GM10847 (cell line): ENCODE measurements around the gene OSBPL6.

Experiments
- POLR2A ChIP-seq: IDR thresholded peaks from 2 replicates; pipeline ENCODE4 v1.6.1; 2011; ENCODE audit not compliant: insufficient read length; ENCODE audit errors: extremely low read depth

Gene OSBPL6

DNA sequence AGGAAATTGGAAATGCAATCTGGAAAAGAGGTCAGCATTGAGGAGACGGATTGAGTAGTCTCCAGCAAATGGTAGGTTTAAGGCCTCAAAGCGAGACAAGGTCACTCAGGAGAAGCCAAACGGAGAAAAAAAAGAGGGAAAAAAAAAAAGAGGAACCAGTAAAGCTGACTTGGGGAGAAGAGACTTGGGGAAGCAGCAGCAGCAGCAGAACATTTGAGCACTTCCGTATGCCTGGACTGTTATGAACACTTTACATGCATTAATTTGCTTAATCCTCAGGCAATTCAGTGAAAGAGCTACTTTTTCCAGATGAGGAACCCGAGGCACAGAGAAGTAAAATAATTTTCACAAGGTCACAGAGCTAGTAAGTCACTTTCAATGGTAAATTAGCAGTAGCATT is 81.3 kb downstream of the OSBPL6 start:
- TF ChIP-seq POLR2A: no peak

DNA sequence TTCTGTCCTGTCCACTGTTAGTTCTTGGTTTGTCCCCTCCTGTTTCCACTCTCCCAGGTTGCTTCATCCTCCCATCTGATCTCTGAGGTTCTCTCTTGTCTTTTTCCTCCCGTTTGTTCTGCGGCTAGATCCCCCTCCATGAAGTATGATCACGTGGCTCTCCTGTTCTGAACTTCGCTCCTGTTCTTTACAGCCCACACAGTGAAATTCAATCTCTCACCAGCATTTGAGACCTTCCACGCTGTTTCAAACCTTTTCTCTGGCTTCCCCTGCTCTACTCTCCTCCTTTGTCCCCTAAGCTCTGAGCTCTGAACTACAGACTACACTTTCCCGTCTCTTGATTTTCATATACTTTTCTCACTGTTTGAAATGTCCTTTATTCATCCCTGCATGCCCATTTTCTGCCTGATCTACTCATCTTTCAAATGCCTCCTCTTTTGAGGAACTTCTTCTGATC is 83.5 kb downstream of the OSBPL6 start:
- TF ChIP-seq POLR2A: no peak

DNA sequence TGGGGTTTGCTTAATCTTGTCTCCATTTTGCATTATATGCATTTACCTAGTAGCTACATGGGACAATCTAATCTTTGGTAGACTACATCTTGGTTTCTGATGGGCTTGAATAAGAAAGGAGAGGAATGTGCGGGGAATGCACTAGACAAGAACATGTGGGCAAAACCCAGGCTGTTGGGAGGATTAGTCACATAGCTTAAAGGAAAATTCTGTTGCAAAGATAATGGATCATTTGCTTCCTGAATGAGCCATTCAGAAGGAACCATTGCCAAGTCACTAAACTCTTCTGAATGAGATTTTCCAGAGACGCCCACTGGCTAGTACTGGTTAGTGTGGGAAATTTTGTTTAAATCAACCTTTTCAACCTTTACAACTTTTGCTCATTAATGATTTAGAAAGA is 84.8 kb downstream of the OSBPL6 start:
- TF ChIP-seq POLR2A: no peak

DNA sequence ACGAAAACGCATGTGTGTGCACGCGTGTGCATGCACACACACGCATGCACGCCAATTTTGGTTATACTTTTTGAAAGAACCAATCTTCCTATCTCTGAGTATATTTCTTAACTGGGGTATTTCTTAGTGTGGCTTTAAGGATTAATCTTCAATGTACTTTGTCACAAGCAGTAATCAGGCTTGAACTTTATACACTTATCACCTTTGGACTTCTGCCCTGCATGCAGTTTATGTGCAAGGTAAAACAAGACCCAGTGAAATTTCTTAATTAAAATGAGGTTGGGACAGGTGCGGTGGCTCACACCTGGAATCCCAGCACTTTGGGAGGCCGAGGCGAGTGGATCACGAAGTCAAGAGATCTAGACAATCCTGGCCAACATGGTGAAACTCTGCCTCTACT is 85.3 kb downstream of the OSBPL6 start:
- no peak for TF ChIP-seq POLR2A

DNA sequence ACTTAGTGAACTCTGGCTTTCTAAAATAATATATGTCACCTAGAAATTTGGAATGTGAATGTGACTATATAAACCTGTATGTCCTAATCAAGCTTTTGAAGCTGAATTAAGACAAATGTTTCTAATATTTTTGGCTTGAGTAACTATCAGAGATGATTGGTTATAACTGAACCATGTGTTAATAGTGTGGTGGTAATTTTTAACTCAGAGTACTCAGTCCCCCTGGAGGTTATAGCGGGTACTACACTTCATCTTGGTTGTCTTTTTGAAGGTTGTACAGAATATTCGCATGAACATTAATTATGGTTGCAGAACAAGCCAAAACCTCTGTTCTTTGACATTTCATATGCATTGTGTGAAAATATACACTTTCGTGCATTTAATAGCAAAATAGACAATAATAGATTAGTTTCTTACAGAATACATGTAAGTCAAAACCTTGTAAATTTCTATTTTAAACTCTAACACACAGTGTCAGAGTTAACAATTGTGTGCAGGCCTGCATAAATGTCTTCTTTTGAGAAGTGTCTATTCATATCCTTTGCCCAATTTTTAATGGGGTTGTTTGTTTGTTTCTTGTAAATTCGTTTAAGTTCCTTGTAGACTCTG is 86.0 kb downstream of the OSBPL6 start:
- TF ChIP-seq POLR2A: no peak

DNA sequence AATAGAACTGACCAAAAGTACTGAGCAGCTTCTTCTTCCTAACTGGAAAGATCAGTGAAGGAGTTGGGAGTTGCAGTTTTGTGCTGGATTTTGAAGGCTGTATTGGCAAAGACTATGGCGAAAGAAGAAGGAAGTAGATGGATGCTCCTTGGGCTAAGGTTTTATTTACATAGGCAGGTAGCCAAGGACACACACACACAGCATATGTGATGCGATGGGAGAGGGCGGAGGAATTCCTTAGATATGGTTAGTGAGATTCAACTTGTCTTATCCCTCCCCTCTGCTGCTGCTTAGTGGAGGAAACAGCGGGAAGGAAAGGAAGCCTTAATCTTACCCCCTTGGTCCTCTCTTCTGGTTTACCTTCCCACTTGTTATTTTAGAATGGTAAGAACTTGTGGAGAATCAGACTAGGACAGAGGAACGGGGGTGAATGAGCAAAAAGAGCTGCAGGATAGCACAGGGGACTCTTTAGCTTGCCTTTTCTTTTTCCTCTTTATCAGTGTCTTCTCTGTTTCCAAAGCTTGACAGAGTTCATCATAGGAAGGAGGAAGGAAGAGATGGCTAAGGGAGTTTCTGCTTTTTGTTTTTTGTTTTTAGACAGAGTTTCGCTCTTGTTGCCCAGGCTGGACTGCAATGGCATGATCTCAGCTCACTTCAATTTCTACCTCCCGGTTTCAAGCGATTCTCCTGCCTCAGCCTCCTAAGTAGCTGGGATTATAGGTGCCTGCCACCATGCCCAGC is 87.9 kb downstream of the OSBPL6 start:
- no peak for TF ChIP-seq POLR2A

DNA sequence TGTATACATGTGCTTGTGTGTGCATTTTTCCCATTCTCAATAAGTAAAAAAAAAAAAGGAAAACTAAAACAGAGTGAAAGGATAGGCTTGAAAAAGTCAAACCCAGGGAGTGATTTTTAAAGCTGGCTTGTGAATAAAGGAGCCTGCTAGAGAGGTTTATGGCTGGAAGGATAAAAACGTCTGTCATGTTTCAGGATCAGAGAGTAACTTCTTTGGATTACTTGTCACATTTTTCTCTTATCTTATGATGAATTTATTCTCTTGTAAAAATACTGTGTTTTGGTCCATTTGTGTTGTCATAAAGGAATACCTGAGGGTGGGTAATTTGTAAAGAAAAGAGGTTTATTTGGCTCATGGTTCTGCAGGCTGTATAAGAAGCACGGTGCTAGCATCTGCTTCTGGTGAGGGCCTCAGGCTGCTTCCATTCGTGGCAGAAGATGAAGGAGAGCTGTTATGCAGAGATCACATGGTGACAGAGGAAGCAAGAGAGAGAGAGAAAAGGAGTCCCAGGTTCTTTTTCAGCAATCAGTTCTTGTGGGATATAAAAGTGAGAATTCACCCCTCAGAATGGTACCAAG is 89.1 kb downstream of the OSBPL6 start:
- TF ChIP-seq POLR2A: no peak

DNA sequence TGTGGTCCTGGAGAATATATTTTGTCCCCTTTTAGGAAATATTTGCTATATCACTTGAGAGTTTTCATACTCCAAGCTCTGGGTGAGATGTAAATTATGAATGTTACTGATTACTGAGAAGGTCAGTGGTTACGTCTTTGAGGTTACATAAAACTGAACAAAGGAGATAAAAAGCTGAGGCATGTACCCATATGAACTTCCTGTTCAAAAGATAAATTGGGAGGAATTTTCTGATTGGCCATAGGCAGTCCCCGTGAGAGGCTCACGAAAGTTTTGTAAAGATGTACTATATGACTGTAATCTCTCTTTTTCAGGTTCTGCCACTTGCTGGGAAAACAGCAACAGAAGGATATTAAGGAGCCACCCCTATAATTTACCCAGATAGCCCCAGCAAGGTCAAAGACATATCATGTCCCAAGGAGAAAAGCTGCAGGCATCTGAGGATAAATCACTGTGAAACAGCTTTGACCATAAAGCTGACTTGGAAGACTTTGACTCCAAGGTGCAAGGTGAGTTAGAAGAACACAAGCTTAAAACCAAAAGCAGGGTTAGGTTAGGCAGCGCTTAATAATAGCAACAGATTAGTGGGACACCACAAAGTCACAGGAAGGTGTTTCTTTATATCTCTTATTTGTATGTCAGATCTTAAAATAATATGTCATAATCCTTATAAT is 90.4 kb downstream of the OSBPL6 start:
- TF ChIP-seq POLR2A: no peak

DNA sequence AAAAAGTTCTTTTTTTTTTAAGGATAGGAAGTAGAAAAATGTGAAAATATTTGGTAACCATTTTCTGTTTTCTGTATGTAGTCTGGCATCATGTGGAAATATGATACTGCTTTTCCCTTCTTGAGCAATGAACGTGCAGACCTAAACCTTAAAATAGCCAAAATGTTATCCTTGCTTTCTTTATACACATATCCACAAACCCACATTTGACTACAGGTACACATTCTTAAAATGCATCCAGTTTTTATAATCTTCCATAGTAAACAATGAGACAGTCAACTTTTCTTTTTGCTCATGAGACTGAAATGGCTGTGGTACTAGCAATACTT is 90.9 kb downstream of the OSBPL6 start:
- TF ChIP-seq POLR2A: no peak

DNA sequence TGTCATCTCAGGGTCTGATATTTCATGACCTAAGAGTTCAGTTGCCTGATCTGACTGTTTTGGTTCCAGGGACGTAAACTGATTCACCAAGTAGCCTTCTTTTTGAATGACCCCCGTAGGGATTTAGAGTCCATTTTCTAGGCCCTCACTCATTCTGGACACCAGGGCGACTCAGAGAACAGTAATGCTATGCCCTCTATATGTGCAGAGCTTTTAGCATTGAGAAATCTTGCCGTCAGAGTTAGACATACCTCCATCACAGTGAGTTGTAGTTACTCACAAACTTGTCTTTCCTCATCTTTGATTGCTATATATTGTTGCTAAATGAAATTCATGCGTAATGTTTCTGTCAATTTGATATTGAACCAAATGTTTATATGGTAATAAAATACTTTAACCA is 92.3 kb downstream of the OSBPL6 start:
- TF ChIP-seq POLR2A: no peak

DNA sequence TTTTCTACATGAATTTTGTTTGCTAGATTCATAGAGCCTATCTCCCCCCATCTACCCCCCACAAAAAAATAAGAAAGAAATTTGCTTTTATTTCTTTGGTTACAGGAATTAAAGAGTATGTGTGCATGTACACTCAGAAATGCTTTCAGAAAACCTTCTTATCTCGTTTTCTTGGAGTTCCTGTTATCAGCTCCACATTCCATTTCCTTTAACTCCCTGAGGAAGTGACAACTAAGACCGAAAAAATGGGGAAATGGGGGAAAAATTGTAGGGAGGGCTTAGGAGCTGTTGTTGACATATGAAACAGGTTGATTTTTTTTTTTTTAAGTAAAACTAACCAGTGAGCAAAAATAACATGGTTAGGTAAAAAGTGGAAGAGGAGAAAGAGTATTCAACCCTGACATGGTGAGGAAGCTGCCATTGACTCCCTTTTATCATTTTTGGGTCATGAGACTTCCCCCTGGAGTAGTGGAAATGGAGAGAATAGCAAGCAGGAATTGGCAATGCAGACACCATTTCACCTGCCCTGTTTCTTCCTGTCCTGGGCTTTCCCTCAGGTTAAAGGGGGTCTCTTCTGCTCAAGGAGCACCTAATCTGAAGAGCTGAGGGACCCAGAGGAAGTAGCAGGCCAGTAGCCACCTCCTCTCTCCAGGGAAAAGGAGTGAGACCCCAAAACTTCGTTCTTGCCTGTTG is 93.5 kb downstream of the OSBPL6 start:
- no peak for TF ChIP-seq POLR2A

DNA sequence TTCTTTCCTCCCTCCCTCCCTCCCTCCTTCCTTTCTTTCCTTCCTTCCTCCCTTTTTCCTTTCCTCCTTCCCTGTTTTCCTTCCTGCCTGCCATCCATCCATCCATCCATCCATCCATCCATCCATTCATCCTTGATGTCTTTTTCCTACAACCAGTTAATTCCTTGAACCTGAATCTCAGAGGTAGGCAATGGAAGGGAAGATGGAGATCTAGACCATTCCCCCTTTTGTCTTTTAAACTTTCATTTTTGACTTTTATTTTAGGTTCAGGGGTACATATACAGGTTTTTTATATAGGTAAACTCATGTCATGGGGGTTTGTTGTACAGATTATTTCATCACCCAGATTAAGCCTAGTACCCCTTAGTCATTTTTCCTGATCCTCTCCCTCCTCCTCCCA is 97.4 kb downstream of the OSBPL6 start:
- TF ChIP-seq POLR2A: no peak

DNA sequence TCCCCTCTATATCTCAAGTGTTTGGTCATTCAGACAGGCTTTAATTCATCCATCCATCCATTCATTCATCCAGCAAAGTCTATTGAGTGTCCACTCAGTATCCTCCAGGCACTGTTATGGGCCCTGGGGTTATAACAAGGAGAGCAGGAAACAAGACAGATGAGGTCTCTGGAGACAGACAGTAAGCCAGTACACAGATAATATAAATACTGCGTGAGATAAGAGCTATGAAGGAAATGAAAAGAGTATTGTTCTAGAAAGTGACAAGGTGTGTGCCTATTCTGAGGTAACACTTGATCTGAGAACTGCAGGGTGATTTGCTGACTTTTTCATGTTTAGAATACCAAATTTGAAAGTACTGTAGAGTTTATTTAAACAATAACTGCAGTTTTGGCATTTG is 98.3 kb downstream of the OSBPL6 start:
- no peak for TF ChIP-seq POLR2A

DNA sequence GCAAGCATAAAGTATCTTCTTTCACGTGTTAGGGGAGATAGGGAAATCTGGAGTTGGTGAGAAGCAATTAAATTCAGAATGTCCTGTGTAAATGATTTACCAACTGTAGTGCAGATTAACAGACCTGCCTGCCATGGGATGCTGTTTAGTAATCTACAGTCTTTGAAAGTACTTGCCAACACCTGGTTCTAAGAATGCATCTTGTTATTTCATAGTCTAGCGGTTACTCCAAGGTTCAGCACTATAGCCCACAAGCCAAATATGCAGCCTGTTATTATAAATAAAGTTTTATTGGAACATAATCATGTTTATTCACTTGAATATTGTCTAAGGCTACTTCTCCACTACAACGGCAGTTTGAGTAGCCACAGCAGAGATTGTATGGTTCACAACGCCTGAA is 100.8 kb downstream of the OSBPL6 start:
- TF ChIP-seq POLR2A: no peak

DNA sequence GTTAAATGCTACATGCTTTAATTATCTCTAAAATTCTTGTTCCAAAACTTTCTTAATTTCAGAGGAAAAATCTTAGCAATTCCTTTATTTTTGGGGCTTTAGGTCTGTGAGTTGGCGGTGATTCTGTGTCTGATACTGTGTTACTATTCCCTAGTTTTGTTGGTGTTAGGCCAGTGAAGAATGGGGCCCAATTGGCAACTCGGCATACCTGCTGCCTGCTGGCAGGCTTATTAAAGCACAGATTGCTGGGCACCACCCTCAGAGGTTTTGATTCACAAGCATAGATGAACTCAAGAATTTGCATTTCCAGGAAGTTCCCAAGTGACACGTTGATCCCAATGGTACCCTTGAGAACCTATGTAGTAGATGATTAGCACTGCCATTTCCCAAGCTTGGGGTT is 101.6 kb downstream of the OSBPL6 start:
- no peak for TF ChIP-seq POLR2A
